Measurements from ENCODE around the gene IGSF23.

GRCh38 chr19:44575116-44575700, 38.2 kb upstream of the IGSF23 start:
- TF ChIP-seq CTCF (IDR thresholded peaks at IDR 0.05) (no peak), POLR2A (IDR thresholded peaks at IDR 0.05) (no peak)

Measured in ovary (tissue), 3 donors.